GM12878 (cell line): Measurements from ENCODE around the gene QSOX1. TPM values are rescaled to one million over a fixed set of nuclear protein-coding genes. Genes with fewer than 3 reads are reported as not detected.

Source experiments
- ATAC-seq: fragments of 200-7000 bp; cut with Tn5 transposase; 3 replicates; pipeline ENCODE4 v1.9.1; 2020; ENCODE audit warnings: mild to moderate bottlenecking, moderate library complexity
- BruUV-seq: library from RNA; stranded (reverse); fragments of 400-500 nt; replicated peaks from 2 replicates; lab custom pipeline; 2021; lab: Mats Ljungman, UMichigan
- CTCF ChIA-PET: fragments of 300-600 bp; sonication (Branson Sonifier 250); formaldehyde crosslinking; extraction: SDS; loops from one replicate; lab custom pipeline; 2021; ENCODE audit warnings: inconsistent platforms; lab: Yijun Ruan, JAX
- POLR2A ChIA-PET: fragments of 350-600 bp; formaldehyde crosslinking; extraction: SDS; loops from one replicate; lab custom pipeline; 2021; ENCODE audit warnings: inconsistent platforms; lab: Charles Lee
- RAD21 ChIA-PET: fragments of 300-600 bp; sonication (Branson Sonifier 250); formaldehyde crosslinking; loops from one replicate; lab custom pipeline; 2023; ENCODE audit warnings: antibody characterized with exemption; ENCODE audit not compliant: unreplicated experiment; lab: Charles Lee
- SMC1A ChIA-PET: fragments of 300-600 bp; sonication (Branson Sonifier 250); formaldehyde crosslinking; loops from one replicate; lab custom pipeline; 2023; ENCODE audit not compliant: unreplicated experiment, uncharacterized antibody; lab: Charles Lee
- DNase-seq: peaks from one replicate; pipeline ENCODE4 v3.0.0-alpha.2; 2011; ENCODE audit warnings: low read depth, low spot score
- FAIRE-seq: peaks from 3 replicates; lab custom pipeline; 2011; peaks lifted over from hg19 to GRCh38; lab: Jason Lieb, UNC
- H2AFZ ChIP-seq: 2 replicates; pipeline ENCODE4 v1.6.0; 2011; ENCODE audit warnings: low read depth, low read length, control low read depth; ENCODE audit not compliant: control insufficient read depth
- H3K27ac ChIP-seq: 2 replicates; pipeline ENCODE4 v1.5.1; 2011; ENCODE audit warnings: control low read depth; ENCODE audit not compliant: control insufficient read depth, insufficient read depth
- H3K27me3 ChIP-seq, 2 experiments: replicated peaks in 1 of 2; 2 replicates each; pipeline versions ENCODE4 v1.6.0 to v1.6.1; 2011; ENCODE audit warnings: low read length in 1 of 2; ENCODE audit not compliant: control insufficient read depth in 2 of 2, insufficient read depth in 2 of 2
- H3K36me3 ChIP-seq, 2 experiments: 2 replicates each; pipeline ENCODE4 v1.5.1; 2011; ENCODE audit warnings: low read length in 1 of 2; ENCODE audit not compliant: control insufficient read depth in 2 of 2, insufficient read depth in 2 of 2
- H3K4me1 ChIP-seq: 2 replicates; pipeline ENCODE4 v1.6.1; 2011; ENCODE audit warnings: mild to moderate bottlenecking, low read length, moderate library complexity, mixed read lengths; ENCODE audit not compliant: control insufficient read depth, insufficient read depth
- H3K4me2 ChIP-seq: 2 replicates; pipeline ENCODE4 v1.6.0; 2011; ENCODE audit warnings: control low read depth; ENCODE audit not compliant: control insufficient read depth, insufficient read depth
- H3K4me3 ChIP-seq: fragments of 200-600 bp; sonication (generic); 2 replicates; pipeline ENCODE4 v1.5.1; 2016
- H3K79me2 ChIP-seq: 2 replicates; pipeline ENCODE4 v1.6.0; 2011; ENCODE audit warnings: low read length; ENCODE audit not compliant: control insufficient read depth, insufficient read depth
- H3K9ac ChIP-seq: 2 replicates; pipeline ENCODE4 v1.8.0; 2011; ENCODE audit warnings: low read length, control low read depth, mixed read lengths; ENCODE audit not compliant: control insufficient read depth, insufficient read depth
- H3K9me3 ChIP-seq: replicated peaks from 3 replicates; pipeline ENCODE4 v1.5.1; 2011; ENCODE audit warnings: mild to moderate bottlenecking, low read length; ENCODE audit not compliant: control insufficient read depth, insufficient read depth
- H4K20me1 ChIP-seq: 2 replicates; pipeline ENCODE4 v1.6.0; 2011; ENCODE audit not compliant: control insufficient read depth, insufficient read depth
- BRCA1 ChIP-seq: IDR thresholded peaks from 2 replicates; pipeline ENCODE4 v1.6.1; 2011; ENCODE audit warnings: low read depth, low read length, improper control_type of control experiment
- CBX3 ChIP-seq: fragments of 200-600 bp; sonication (generic); IDR thresholded peaks from 2 replicates; pipeline ENCODE4 v1.6.1; 2016; ENCODE audit warnings: low read depth, borderline replicate concordance
- CHD4 ChIP-seq: fragments of 200-600 bp; sonication (generic); IDR thresholded peaks from 2 replicates; pipeline ENCODE4 v1.6.1; 2016; ENCODE audit warnings: mild to moderate bottlenecking
- EZH2 ChIP-seq: IDR thresholded peaks from 2 replicates; pipeline ENCODE4 v1.6.1; 2012; ENCODE audit warnings: low read depth, mild to moderate bottlenecking, control low read depth, inconsistent platforms, low read length, borderline replicate concordance; ENCODE audit not compliant: control insufficient read depth
- FOS ChIP-seq: IDR thresholded peaks from 3 replicates; pipeline ENCODE4 v1.6.1; 2011; ENCODE audit warnings: borderline replicate concordance; ENCODE audit not compliant: insufficient read length; ENCODE audit errors: extremely low read depth
- HDAC6 ChIP-seq: fragments of 200-600 bp; sonication (generic); IDR thresholded peaks from one replicate; pipeline ENCODE4 v1.8.0; 2017; ENCODE audit warnings: antibody characterized with exemption; ENCODE audit not compliant: unreplicated experiment
- IKZF1 ChIP-seq: fragments of 450-650 bp; conservative IDR thresholded peaks from 2 replicates; pipeline ENCODE4 v1.6.1; 2017; ENCODE audit warnings: antibody characterized with exemption, mild to moderate bottlenecking
- IRF4 ChIP-seq: IDR thresholded peaks from 2 replicates; pipeline ENCODE4 v1.6.1; 2011; ENCODE audit warnings: low read depth, low read length
- MEF2A ChIP-seq: IDR thresholded peaks from 2 replicates; pipeline ENCODE4 v1.6.1; 2011; ENCODE audit warnings: low read depth, mild to moderate bottlenecking, low read length, moderate library complexity; ENCODE audit not compliant: insufficient read depth
- NFYB ChIP-seq: IDR thresholded peaks from 2 replicates; pipeline ENCODE4 v1.6.1; 2011; ENCODE audit warnings: low read depth, mild to moderate bottlenecking, low read length, improper control_type of control experiment, moderate library complexity; ENCODE audit not compliant: insufficient read depth
- NR2C1 ChIP-seq: fragments of 450-650 bp; IDR thresholded peaks from 2 replicates; pipeline ENCODE4 v1.6.1; 2017; ENCODE audit warnings: antibody characterized with exemption, mild to moderate bottlenecking, moderate library complexity
- NRF1 ChIP-seq: conservative IDR thresholded peaks from 2 replicates; pipeline ENCODE4 v1.6.1; 2011; ENCODE audit warnings: mild to moderate bottlenecking, low read depth, low read length, improper control_type of control experiment
- RFX5 ChIP-seq: IDR thresholded peaks from 2 replicates; pipeline ENCODE4 v1.6.1; 2011; ENCODE audit warnings: low read depth, low read length, improper control_type of control experiment
- SMARCA5 ChIP-seq: fragments of 450-650 bp; IDR thresholded peaks from 2 replicates; pipeline ENCODE4 v1.6.1; 2017; ENCODE audit warnings: mild to moderate bottlenecking
- WGBS: methylation state at CpG from one replicate; pipeline ENCODE4 v1.1.6; 2016; ENCODE audit warnings: low lambda C conversion rate; ENCODE audit not compliant: insufficient replicate concordance, insufficient coverage; ENCODE audit errors: missing lambda C conversion rate; 5-methylcytosine and 5-hydroxymethylcytosine counted together
- in situ Hi-C: fragments of 300-500 bp; cut with MboI; formaldehyde crosslinking; loops from 9 replicates; pipeline ENCODE4 v1.14.3; 2018; ENCODE audit warnings: mixed read lengths
- intact Hi-C: fragments of 100-400 bp; cut with micrococcal nuclease; formaldehyde crosslinking; loops from one replicate; pipeline ENCODE4 v1.14.2; 2022; ENCODE audit not compliant: unreplicated experiment
- polyA plus RNA-seq, 11 experiments: library from polyadenylated mRNA; depleted of rRNA in 4 of 11; unstranded in 6 of 11; stranded (reverse) in 5 of 11; fragments of >200 nt; fragmentation: Nextera tagmentation in 4 of 11; fragmentation: Illumina TruSeq in 1 of 11; extraction: Ambion mirVana in 4 of 11; extraction: Trizol in 1 of 11; gene quantifications; 1 replicate in 1 of 11; 2 replicates in 10 of 11; pipeline versions ENCODE4 v1.2.1 to v1.2.3, GENCODE V29; 2011 to 2016; ENCODE audit warnings: inconsistent platforms in 2 of 11, missing spikeins in 2 of 11, low read depth in 1 of 11
- total RNA-seq, 4 experiments: library from RNA; depleted of rRNA in 3 of 4; stranded (reverse); fragments of >200 nt in 3 of 4; fragmentation: Illumina TruSeq in 1 of 4; extraction: Trizol in 1 of 4; gene quantifications; 2 replicates each; pipeline versions ENCODE4 v1.2.1 to v1.2.3, GENCODE V29; 2013 to 2021
- TF ChIP-seq, protein P1 (sequence below): IDR thresholded peaks from 2 replicates; pipeline ENCODE4 v1.6.1; 2011; ENCODE audit warnings: low read depth, mild to moderate bottlenecking, low read length, moderate library complexity, borderline replicate concordance; ENCODE audit errors: extremely low read depth
- TF ChIP-seq, protein P2 (sequence below): fragments of 150-350 bp; IDR thresholded peaks from 2 replicates; pipeline ENCODE4 v1.6.1; 2014; ENCODE audit warnings: mild to moderate bottlenecking, low read depth, low read length

Gene QSOX1
- total and polyA plus RNA-seq, 10 of the 15 experiments (the other 5 are each of a cell fraction or from before 2014, with no cell fraction given), result 1.8 to 31.3 (median 11.2) TPM

DNA sequence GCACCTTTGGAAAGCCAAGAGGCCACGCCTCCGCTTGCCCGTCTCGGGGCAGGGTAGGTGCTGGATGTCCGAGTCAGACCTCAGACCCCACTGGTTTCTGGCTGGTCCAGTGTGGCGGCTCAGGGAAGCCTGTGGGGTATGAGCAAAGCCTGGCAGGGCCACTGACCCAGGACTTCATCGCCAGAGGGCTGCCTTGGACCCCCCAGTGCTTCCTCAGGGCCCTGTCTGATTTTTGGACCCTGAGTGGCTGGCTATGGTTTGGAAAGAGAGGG lies 95.8 kb downstream of the QSOX1 start:
- POLR2A ChIA-PET, result no interaction called here
- Histone ChIP-seq H3K36me3 (no peaks in the 10 kb centered on the region), H3K4me3 (no peak overlapping the region), H3K4me1 (no peaks in the 10 kb centered on the region; the same call in 1 of the 2 replicates), H3K9me3 (no peaks in the 10 kb centered on the region), H3K4me2 (no peak overlapping the region), H3K79me2 (no peaks in the 10 kb centered on the region), H3K27ac (no peak overlapping the region), H2AFZ (no peak overlapping the region), H4K20me1 (no peaks in the 10 kb centered on the region), H3K9ac (no peak overlapping the region), H3K27me3 (no peaks in the 10 kb centered on the region)
- RAD21 ChIA-PET, result no interaction called here
- ATAC-seq (no peak), DNase-seq (no peak), FAIRE-seq (no peak)
- intact Hi-C loops (no loop called here), in situ Hi-C loops (loop anchor here (5.0 kb wide), 1 partner anchor 232 kb away; no protein-coding TSS in a partner anchor)
- WGBS, result 45% methylated on average over 7 of the region's 7 CpGs
- TF ChIP-seq NRF1 (no peak), EZH2 (no peak), NFYB (no peak), FOS (no peak)
- CTCF ChIA-PET, result no interaction called here
- BruUV-seq, result no TSS peak
- SMC1A ChIA-PET, result no interaction called here

DNA sequence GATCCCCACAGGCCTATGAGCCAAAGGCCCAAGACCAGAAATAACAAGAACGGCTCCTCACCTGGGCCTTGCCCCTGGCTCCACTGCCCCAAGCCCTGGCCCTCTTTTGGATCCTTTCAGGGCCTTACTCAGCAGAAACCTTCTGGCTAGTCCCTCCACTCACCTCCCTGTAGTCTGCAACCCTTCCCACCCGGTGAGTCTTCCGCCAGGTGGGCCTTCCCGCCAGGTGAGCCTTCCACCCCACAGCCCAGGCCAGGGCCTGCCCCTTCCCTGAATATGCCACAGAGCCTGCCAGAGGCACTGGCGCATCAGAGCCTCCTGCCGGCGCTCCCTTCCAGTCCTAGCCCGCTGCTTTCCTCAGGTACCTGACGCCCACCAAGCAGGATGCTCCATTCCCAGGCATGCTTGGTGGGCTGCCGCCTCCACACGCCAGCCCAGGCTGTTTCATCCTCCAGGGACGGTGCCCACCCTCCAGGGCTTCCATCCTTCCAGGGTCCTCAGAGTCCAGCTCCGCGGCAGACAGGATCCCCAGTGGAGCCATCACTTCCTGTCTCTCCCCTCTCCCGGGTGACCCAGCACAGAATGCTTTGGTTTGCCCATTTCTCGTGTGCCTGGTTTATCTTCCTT lies 96.3 kb downstream of the QSOX1 start:
- ChIA-PET SMC1A (interaction anchor here (1.4 to 3.6 kb wide), 5 partner anchors 104 to 231 kb away, joined by 4 to 37 read pairs (median 16); no protein-coding TSS in a partner anchor), RAD21 (interaction anchor here (0.5 to 3.3 kb wide), 3 partner anchors 165 to 239 kb away, joined by 3 to 25 read pairs (median 15); no protein-coding TSS in a partner anchor), CTCF (interaction anchor here (2.6 to 4.2 kb wide), 4 partner anchors 10 to 229 kb away, joined by 13 to 105 read pairs (median 34); no protein-coding TSS in a partner anchor), POLR2A (no interaction called here)
- no peaks in the 10 kb centered on the region for H3K79me2 ChIP-seq
- H3K4me1 ChIP-seq, result no peaks in the 10 kb centered on the region; the same call in 1 of the 2 replicates
- in situ Hi-C loops (loop anchor here (5.0 kb wide), 1 partner anchor 231 kb away; no protein-coding TSS in a partner anchor), intact Hi-C loops (no loop called here)
- DNase-seq, result no peak
- no peak overlapping the region for H2AFZ ChIP-seq
- FAIRE-seq, result no peak
- 46% methylated on average over 16 of the region's 16 CpGs for WGBS
- no peak overlapping the region for H3K27ac ChIP-seq
- no peaks in the 10 kb centered on the region for H3K36me3 ChIP-seq
- no peak overlapping the region for H3K9ac ChIP-seq
- no peak overlapping the region for H3K4me2 ChIP-seq
- no TSS peak for BruUV-seq
- H3K9me3 ChIP-seq, result no peaks in the 10 kb centered on the region
- H4K20me1 ChIP-seq, result no peaks in the 10 kb centered on the region
- H3K27me3 ChIP-seq, result no peaks in the 10 kb centered on the region
- ATAC-seq, result no peak
- no peak overlapping the region for H3K4me3 ChIP-seq
- TF ChIP-seq, protein P1, sequence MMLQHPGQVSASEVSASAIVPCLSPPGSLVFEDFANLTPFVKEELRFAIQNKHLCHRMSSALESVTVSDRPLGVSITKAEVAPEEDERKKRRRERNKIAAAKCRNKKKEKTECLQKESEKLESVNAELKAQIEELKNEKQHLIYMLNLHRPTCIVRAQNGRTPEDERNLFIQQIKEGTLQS, result no peak
- no peak for TF ChIP-seq CBX3
- no peak for TF ChIP-seq HDAC6
- TF ChIP-seq IKZF1, result no peak
- no peak for TF ChIP-seq BRCA1
- no peak for TF ChIP-seq NR2C1
- TF ChIP-seq RFX5, result no peak
- TF ChIP-seq CHD4, result no peak
- no peak for TF ChIP-seq IRF4
- no peak for TF ChIP-seq SMARCA5
- TF ChIP-seq, protein P2, sequence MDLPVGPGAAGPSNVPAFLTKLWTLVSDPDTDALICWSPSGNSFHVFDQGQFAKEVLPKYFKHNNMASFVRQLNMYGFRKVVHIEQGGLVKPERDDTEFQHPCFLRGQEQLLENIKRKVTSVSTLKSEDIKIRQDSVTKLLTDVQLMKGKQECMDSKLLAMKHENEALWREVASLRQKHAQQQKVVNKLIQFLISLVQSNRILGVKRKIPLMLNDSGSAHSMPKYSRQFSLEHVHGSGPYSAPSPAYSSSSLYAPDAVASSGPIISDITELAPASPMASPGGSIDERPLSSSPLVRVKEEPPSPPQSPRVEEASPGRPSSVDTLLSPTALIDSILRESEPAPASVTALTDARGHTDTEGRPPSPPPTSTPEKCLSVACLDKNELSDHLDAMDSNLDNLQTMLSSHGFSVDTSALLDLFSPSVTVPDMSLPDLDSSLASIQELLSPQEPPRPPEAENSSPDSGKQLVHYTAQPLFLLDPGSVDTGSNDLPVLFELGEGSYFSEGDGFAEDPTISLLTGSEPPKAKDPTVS, result no peak
- no peak for TF ChIP-seq MEF2A
